GM12891 (cell line): ENCODE measurements around the gene JUND.

Source experiments
- PAX5 ChIP-seq: IDR thresholded peaks from 2 replicates; pipeline ENCODE4 v1.6.1; 2011; ENCODE audit warnings: low read length, moderate library complexity, mild to moderate bottlenecking; ENCODE audit not compliant: insufficient read depth, severe bottlenecking
- POLR2A ChIP-seq: IDR thresholded peaks from 2 replicates; pipeline ENCODE4 v1.6.1; 2011; ENCODE audit warnings: low read depth, low read length, control low read depth
- POLR2AphosphoS5 ChIP-seq: IDR thresholded peaks from 2 replicates; pipeline ENCODE4 v1.6.1; 2011; ENCODE audit warnings: low read depth, low read length, control low read depth
- SPI1 ChIP-seq: IDR thresholded peaks from 2 replicates; pipeline ENCODE4 v1.6.1; 2011; ENCODE audit warnings: low read depth, low read length, control low read depth
- TAF1 ChIP-seq: IDR thresholded peaks from 2 replicates; pipeline ENCODE4 v1.6.1; 2011; ENCODE audit warnings: low read depth, low read length, control low read depth

GRCh38 chr19:18306888-18307260 is 25.5 kb upstream of the JUND start:
- TF ChIP-seq POLR2AphosphoS5 (no peak), SPI1 (no peak), POLR2A (no peak), TAF1 (no peak), PAX5 (no peak)
